ENCODE results near the gene LCORL. TPM values are rescaled to one million over a fixed set of nuclear protein-coding genes. Genes with fewer than 3 reads are reported as not detected.
A peak's percentile ranks its signal among the peaks of the same experiment; 100 is the strongest.
"Not testable (repeated sequence)": the region's sequence is repeated elsewhere in the genome, so short reads cannot be mapped to it uniquely, and the experiment has no call there.

Gene LCORL
- polyA plus RNA-seq, 6 donors from 2014 or later = 8.0 to 20.2 (median 16.7) TPM

DNA sequence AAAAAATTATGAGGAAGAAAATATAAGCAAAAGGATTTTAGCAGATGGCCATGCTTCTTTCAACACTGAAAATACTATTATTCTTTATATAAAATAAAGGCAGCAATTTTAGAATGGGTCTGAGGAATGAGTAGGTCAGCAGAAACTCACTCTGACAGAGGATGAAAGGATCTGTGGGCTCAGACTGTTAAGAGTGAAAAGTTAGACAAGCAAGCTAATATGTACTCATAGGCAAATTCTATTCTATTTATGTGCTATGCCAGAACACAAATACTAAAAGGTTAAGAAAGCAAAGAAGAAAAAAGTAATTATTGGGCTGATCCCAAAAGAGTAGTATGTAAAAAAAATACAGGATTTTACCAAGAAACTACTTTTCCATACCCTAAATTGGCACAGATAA, 13.9 kb downstream of the LCORL start:
- Mint-ChIP-seq H3K36me3 (peaks cover 15 to 22% of the 10 kb centered on the region in 2 donors), H3K4me3 (no peak overlapping the region), H3K4me1 (peaks cover 46 to 62% (median 46%) of the 10 kb centered on the region in 3 donors), H3K9me3 (peaks cover 0 to 21% (median 9%) of the 10 kb centered on the region in 7 donors), H3K27me3 (no peaks in the 10 kb centered on the region), H3K27ac (no peak overlapping the region)
- DNase-seq = no peak
- ATAC-seq (ENCODE audit: low read depth in 2 of 2) = no peak

DNA sequence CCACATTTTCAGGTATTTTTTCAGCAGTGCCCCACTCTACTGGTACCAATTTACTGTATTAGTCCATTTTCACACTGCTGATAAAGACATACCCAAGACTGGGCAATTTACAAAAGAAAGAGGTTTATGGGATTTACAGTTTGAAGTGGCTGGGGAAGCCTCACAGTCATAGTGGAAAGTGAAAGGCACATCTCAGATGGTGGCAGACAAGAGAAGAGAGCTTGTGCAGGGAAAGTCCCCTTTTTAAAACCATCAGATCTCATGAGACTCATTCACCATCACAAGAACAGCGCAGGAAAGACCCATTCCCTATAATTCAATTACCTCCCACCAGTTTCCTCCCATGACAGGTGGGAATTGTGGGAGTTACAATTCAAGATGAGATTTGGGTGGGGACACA, 15.1 kb downstream of the LCORL start:
- H3K4me3 Mint-ChIP-seq = not testable (repeated sequence)

DNA sequence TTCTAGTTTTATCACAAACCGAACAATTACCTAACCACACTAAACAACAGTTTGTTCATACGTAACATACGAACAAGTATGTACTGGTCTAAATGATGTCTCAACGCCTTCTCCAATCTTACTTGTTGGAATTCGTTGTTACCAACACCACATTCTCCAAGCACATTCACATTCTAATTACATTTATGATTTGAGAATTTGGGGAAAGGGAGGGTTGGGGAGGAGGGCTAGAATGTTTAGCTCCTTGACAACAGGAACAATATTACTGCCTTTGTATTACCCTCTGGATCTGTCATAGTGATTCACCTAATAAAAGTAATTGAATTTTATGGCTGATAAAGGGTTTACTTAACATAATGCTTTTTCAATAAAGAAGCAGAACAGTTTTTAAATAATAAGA, 24.4 kb downstream of the LCORL start:
- ATAC-seq (ENCODE audit: low read depth in 2 of 2) (no peak), DNase-seq (no peak)
- Mint-ChIP-seq H3K4me3 (no peak overlapping the region), H3K9me3 (no peaks in the 10 kb centered on the region), H3K27me3 (no peaks in the 10 kb centered on the region), H3K4me1 (peaks cover 15 to 28% (median 22%) of the 10 kb centered on the region in 3 donors), H3K27ac (no peak overlapping the region), H3K36me3 (no peaks in the 10 kb centered on the region)

More for the DNA sequence above, 15.1 kb downstream of the LCORL start:
- not testable (repeated sequence) for H3K27ac Mint-ChIP-seq; DNase-seq; H3K27me3 Mint-ChIP-seq; ATAC-seq (ENCODE audit: low read depth in 2 of 2)
- Mint-ChIP-seq H3K4me1 (peaks cover 38 to 54% (median 47%) of the 10 kb centered on the region in 3 donors), H3K9me3 (peaks cover 0 to 21% (median 9%) of the 10 kb centered on the region in 7 donors), H3K36me3 (peaks cover 15 to 22% of the 10 kb centered on the region in 2 donors)

DNA sequence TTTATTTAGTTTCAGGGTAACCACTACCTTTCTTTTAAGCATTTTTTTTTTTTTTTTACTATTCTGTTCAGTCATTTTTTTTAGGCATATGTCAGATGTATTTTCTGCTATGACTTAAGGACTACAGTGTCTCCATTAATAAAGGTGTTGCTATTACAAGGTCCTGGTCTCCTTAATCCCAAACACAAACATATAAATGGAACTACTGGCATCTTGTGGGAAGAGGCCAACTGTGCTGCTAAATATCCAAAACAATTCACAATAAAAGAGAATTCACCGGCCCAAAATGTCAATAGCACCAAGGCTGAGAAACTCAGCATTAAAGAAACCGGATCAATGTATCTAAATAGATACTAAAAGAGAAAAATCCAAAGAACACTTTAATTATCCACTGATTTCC, 26.4 kb downstream of the LCORL start:
- H3K36me3 Mint-ChIP-seq = no peaks in the 10 kb centered on the region
- DNase-seq = no peak
- H3K4me3 Mint-ChIP-seq = no peak overlapping the region
- H3K9me3 Mint-ChIP-seq = peaks cover 0 to 2% (median 0%) of the 10 kb centered on the region in 7 donors
- peak overlapping the region in 1 of 6 donors; percentile 60 for H3K27ac Mint-ChIP-seq
- no peak for ATAC-seq (ENCODE audit: low read depth in 2 of 2)
- no peaks in the 10 kb centered on the region for H3K27me3 Mint-ChIP-seq
- H3K4me1 Mint-ChIP-seq = peaks cover 6 to 28% (median 17%) of the 10 kb centered on the region in 3 donors

DNA sequence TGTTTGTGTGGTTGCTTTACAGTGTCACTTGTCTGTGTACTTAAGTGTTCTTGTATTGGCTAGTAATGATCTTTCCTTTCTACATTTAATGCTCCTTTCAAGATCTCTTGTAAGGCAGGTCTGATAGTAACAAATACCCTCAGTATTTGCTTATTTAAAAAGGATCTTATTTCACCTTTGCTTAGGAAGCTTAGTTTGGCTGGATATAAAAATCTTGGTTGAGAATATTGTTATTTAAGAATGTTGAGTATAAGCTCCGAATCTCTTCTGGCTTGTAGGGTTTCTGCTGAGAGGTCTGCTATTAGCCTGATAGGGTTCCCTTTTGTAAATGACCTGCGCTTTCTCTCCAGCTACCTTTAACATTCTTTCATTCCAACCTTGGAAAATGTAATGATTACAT, 35.7 kb downstream of the LCORL start:
- Mint-ChIP-seq H3K4me3 (no peak overlapping the region), H3K4me1 (peaks cover 3 to 19% (median 10%) of the 10 kb centered on the region in 3 donors), H3K9me3 (peaks cover 4 to 61% (median 44%) of the 10 kb centered on the region in 7 donors), H3K36me3 (peaks cover 9 to 17% of the 10 kb centered on the region in 2 donors), H3K27me3 (no peaks in the 10 kb centered on the region), H3K27ac (no peak overlapping the region)
- DNase-seq = no peak
- no peak for ATAC-seq (ENCODE audit: low read depth in 2 of 2)

DNA sequence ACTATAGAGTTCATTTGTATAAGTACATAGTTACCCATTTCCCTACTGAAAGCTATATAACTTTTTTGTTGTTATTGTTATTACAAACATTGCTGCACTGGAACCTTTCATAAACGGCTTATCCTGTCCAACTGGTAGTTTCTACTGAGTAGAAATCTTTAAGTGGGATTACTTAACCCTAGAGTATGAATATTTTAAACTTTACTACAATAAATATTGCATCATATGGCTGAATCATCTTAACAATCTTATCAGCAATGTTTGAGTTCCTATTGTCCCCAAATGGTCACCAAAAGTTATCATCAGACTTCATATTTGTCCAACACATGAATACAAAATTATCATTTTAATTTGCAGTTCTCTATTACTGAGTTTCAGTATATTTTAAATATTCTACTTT, 40.5 kb downstream of the LCORL start:
- no peak overlapping the region for H3K4me3 Mint-ChIP-seq
- H3K4me1 Mint-ChIP-seq = peaks cover 6 to 18% (median 12%) of the 10 kb centered on the region in 3 donors
- peaks cover 0 to 60% (median 25%) of the 10 kb centered on the region in 7 donors for H3K9me3 Mint-ChIP-seq
- no peak overlapping the region for H3K27ac Mint-ChIP-seq
- no peaks in the 10 kb centered on the region for H3K27me3 Mint-ChIP-seq
- ATAC-seq (ENCODE audit: low read depth in 2 of 2) (no peak), DNase-seq (no peak)
- peaks cover 2 to 15% of the 10 kb centered on the region in 2 donors for H3K36me3 Mint-ChIP-seq

DNA sequence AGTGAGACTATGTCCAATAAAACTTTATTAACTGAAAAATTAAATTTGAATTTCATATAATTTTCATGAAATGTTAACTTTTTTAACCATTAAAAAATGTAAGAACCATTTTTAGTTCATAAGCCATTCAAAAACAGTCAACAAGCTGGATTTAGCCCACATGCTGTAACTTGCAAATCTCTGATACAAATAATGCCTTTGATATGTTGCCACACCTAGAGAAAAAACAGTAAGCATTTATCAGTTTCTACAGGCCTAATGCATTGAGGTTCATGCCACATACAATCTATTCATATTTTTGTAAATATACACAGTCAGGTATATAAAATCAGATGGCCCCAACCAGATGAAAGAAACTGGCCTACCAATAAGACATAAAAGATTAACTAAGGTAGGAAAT, 52.8 kb downstream of the LCORL start:
- Mint-ChIP-seq H3K27ac (peak overlapping the region in 1 of 6 donors; percentile 60), H3K36me3 (peaks cover 0 to 4% of the 10 kb centered on the region in 2 donors), H3K4me3 (no peak overlapping the region), H3K4me1 (peaks cover 0 to 11% (median 8%) of the 10 kb centered on the region in 3 donors), H3K9me3 (no peaks in the 10 kb centered on the region), H3K27me3 (no peaks in the 10 kb centered on the region)
- DNase-seq = no peak
- no peak for ATAC-seq (ENCODE audit: low read depth in 2 of 2)

DNA sequence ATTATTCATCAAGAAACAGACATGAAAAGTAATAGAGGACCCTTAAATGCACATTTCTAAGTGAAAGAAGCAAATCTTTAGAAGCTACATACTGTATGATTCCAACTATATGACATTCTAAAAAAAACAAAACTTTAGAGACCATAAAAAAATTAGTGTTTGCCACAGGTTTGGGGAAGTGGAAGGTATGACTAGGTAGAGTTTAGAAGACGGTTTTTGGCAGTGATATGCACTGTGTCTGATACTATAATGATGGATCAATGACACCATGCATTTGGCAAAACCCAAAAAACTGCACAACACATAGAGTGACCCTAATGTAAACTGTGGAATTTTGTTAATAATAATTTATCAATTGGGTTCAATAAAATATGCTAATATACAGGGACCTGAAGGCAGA, 54.5 kb downstream of the LCORL start:
- no peak for DNase-seq
- Mint-ChIP-seq H3K36me3 (peaks cover 0 to 5% of the 10 kb centered on the region in 2 donors), H3K4me1 (peaks cover 0 to 11% (median 8%) of the 10 kb centered on the region in 3 donors), H3K4me3 (no peak overlapping the region), H3K27ac (no peak overlapping the region), H3K27me3 (no peaks in the 10 kb centered on the region), H3K9me3 (no peaks in the 10 kb centered on the region)
- ATAC-seq (ENCODE audit: low read depth in 2 of 2) = no peak

DNA sequence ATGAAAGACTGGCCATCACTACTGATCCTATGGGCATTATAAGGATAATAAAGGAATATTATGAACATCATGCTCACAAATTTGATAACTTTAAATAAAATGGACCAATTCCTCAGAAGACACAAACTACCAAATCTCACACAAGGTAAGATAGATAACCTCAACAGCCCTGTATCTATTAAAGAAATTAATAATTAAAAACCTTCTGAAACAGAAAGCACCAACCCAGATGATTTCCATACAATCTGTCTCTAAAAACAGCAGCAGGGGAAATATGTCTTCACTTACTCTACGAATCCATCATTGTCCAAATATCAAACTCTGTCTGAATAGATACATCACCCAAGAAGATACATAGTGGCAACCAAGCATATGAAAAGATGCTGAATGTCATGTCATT, 55.2 kb downstream of the LCORL start:
- DNase-seq (no peak), ATAC-seq (ENCODE audit: low read depth in 2 of 2) (no peak)
- peaks cover 0 to 11% (median 8%) of the 10 kb centered on the region in 3 donors for H3K4me1 Mint-ChIP-seq
- H3K27ac Mint-ChIP-seq = no peak overlapping the region
- H3K36me3 Mint-ChIP-seq = peaks cover 0 to 13% of the 10 kb centered on the region in 2 donors
- H3K27me3 Mint-ChIP-seq = no peaks in the 10 kb centered on the region
- H3K9me3 Mint-ChIP-seq = no peaks in the 10 kb centered on the region
- H3K4me3 Mint-ChIP-seq = no peak overlapping the region

DNA sequence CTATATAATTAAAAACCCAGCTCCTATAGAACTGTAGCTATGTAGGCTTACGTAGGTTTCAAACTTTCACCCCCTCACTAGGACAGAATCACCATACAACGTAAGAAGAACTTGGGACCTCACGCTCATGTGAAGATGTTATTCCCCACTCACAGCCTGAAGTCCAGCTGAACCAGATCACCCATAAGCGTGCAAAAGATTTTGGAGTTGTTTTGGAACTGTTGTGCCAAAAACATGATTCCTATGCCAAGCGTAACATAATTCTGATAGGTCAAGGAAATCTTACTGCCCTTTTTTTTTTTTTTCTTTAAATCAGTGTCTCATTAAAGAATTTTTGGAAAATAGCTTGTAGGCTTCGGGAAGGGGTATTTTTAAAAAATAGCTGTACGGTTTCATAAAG, 57.0 kb downstream of the LCORL start:
- no peak for DNase-seq
- no peaks in the 10 kb centered on the region for H3K9me3 Mint-ChIP-seq
- no peak for ATAC-seq (ENCODE audit: low read depth in 2 of 2)
- no peak overlapping the region for H3K27ac Mint-ChIP-seq
- no peak overlapping the region for H3K4me3 Mint-ChIP-seq
- H3K27me3 Mint-ChIP-seq = no peaks in the 10 kb centered on the region
- peaks cover 0 to 5% (median 3%) of the 10 kb centered on the region in 3 donors for H3K4me1 Mint-ChIP-seq
- peaks cover 0 to 18% of the 10 kb centered on the region in 2 donors for H3K36me3 Mint-ChIP-seq

DNA sequence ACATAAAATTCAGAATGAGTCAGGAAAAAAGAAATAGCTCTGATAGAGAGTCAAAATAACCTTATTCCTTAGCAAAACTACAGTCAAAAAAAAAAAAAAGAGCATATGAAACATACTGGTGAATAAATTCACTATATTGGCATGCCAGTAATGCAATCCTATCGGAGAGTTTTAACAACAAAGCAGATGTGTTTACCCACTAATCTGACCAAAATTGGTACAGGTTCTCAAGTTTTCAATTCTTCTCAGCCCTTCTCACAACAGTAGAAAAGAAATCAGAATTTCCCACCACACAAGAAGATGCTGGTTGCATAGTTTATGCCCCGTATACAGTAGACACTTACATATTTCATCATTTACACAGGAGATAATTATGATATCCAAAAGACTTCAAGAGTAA, 59.4 kb downstream of the LCORL start:
- no peak overlapping the region for H3K4me3 Mint-ChIP-seq
- H3K27ac Mint-ChIP-seq = peak overlapping the region in 1 of 6 donors; percentile 22
- peaks cover 11 to 27% of the 10 kb centered on the region in 2 donors for H3K36me3 Mint-ChIP-seq
- no peaks in the 10 kb centered on the region for H3K27me3 Mint-ChIP-seq
- peaks cover 0 to 1% (median 0%) of the 10 kb centered on the region in 7 donors for H3K9me3 Mint-ChIP-seq
- ATAC-seq (ENCODE audit: low read depth in 2 of 2) (no peak), DNase-seq (no peak)
- peaks cover 0 to 8% (median 0%) of the 10 kb centered on the region in 3 donors for H3K4me1 Mint-ChIP-seq

DNA sequence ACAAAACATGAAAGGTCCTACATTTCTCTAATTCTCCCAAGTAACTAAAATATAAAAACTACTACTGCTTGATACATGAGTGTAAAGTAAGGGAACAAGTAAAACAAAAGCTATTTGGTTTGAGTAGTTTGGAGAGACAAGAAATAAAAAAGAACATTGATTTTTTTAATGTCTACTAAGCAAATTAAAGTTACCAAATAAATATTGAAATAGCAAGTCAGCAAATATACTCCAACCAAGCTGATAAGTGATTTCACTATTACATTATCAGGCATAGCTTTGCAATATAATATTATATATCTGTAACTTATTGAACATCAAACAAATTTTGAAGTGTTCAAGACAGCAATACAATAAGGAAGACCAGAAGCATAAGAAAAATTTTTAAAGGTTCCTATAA, 60.3 kb downstream of the LCORL start:
- peaks cover 0 to 4% (median 0%) of the 10 kb centered on the region in 7 donors for H3K9me3 Mint-ChIP-seq
- H3K27ac Mint-ChIP-seq = peak overlapping the region in 1 of 6 donors; percentile 4
- DNase-seq (no peak), ATAC-seq (ENCODE audit: low read depth in 2 of 2) (no peak)
- H3K4me3 Mint-ChIP-seq = no peak overlapping the region
- no peaks in the 10 kb centered on the region for H3K27me3 Mint-ChIP-seq
- H3K4me1 Mint-ChIP-seq = peaks cover 0 to 14% (median 0%) of the 10 kb centered on the region in 3 donors
- H3K36me3 Mint-ChIP-seq = peaks cover 20 to 33% of the 10 kb centered on the region in 2 donors

DNA sequence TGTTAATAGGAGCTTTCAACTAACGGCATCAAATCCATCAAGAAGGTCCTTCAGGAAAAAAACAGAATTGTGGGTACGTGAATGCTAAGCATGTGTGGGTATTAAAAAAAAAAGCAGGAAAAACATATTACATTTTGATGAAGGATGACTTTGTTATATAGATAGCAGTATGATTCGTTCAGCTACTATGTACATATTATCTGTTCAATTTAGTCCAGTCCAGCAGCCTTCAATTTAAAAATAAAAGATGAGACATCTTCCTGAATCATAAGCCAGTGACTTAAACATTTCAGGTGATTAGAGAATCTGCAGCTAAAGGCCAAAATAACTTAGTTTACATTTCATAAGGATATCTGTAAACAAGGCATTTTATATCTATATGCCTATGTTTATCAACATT, 63.4 kb downstream of the LCORL start:
- DNase-seq (no peak), ATAC-seq (ENCODE audit: low read depth in 2 of 2) (no peak)
- Mint-ChIP-seq H3K4me3 (no peak overlapping the region), H3K27me3 (no peaks in the 10 kb centered on the region), H3K27ac (peak overlapping the region in 2 of 6 donors; percentile 41), H3K4me1 (peaks cover 0 to 9% (median 2%) of the 10 kb centered on the region in 3 donors), H3K36me3 (peaks cover 45 to 58% of the 10 kb centered on the region in 2 donors), H3K9me3 (peaks cover 0 to 6% (median 3%) of the 10 kb centered on the region in 7 donors)

DNA sequence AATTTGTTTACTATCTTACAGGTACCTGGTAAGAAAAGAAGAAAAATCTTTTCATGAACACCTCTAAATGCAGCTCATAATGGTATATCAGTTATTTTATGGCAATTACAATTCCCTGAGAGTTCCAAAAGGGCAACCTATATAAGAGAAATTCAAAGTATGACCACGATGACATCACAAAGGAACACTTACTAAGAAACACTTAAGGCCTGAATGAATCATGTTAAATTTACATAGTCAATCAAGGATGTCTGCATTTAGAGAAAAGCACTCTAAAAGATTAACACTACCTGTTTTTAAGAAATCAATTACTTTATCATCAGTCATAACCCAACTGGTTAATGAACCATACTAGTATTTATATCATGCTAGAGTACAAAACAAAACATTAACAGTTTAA, 63.9 kb downstream of the LCORL start:
- H3K27me3 Mint-ChIP-seq = no peaks in the 10 kb centered on the region
- peaks cover 0 to 9% (median 4%) of the 10 kb centered on the region in 7 donors for H3K9me3 Mint-ChIP-seq
- no peak overlapping the region for H3K4me3 Mint-ChIP-seq
- peak overlapping the region in 1 of 6 donors; percentile 41 for H3K27ac Mint-ChIP-seq
- H3K36me3 Mint-ChIP-seq = peaks cover 49 to 59% of the 10 kb centered on the region in 2 donors
- peaks cover 0 to 12% (median 5%) of the 10 kb centered on the region in 3 donors for H3K4me1 Mint-ChIP-seq
- DNase-seq (no peak), ATAC-seq (ENCODE audit: low read depth in 2 of 2) (no peak)
